B cell (primary cell): ENCODE measurements around the gene NAV1.

Experiments used
- EZH2 ChIP-seq: IDR thresholded peaks from 2 replicates; pipeline ENCODE4 v1.6.1; 2012; ENCODE audit warnings: borderline replicate concordance, low read depth, mild to moderate bottlenecking, moderate library complexity, low read length; ENCODE audit not compliant: insufficient read depth, poor library complexity, severe bottlenecking
- TF ChIP-seq, protein P1 (sequence below): fragments of 200-600 bp; IDR thresholded peaks from one replicate; pipeline ENCODE4 v1.8.0; 2022; ENCODE audit warnings: antibody characterized with exemption, mild to moderate bottlenecking

DNA sequence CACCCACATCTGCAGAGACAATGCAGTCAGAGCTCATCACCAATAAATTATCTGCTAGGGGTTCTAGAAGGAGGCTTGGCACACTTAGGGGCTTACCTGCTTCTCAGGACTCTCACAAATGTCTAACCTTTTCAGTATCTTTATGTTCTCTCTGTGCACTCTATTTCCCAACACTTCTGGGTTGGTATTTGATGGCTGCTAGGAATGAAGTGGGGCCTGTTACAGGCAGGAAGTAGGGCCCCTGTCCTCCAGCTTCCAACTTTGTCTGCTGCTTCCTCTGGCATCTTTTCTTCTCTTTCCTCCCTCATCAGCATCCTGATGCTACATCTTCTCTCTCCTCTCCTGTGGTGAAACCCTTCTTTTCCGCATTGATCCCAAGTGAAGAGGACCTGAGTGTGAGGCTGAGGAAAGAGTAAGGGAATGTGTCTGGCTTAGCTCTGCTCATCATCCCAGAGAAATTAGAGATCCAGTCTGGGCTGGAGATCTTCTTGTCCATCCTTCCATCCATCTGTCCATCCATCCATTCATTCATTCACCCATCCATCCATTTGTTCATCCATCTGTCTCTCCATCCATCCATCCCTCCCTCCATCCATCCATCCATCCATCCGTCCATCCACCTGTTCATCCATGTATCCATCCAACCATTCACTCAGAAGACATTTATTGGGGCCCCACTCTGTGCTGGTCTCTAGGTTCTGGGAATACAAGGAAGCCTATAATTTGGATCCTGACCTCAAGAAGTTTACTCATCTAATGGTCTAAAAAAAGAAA lies 29.1 kb upstream of the NAV1 start:
- no peak for TF ChIP-seq EZH2
- TF ChIP-seq, protein P1, sequence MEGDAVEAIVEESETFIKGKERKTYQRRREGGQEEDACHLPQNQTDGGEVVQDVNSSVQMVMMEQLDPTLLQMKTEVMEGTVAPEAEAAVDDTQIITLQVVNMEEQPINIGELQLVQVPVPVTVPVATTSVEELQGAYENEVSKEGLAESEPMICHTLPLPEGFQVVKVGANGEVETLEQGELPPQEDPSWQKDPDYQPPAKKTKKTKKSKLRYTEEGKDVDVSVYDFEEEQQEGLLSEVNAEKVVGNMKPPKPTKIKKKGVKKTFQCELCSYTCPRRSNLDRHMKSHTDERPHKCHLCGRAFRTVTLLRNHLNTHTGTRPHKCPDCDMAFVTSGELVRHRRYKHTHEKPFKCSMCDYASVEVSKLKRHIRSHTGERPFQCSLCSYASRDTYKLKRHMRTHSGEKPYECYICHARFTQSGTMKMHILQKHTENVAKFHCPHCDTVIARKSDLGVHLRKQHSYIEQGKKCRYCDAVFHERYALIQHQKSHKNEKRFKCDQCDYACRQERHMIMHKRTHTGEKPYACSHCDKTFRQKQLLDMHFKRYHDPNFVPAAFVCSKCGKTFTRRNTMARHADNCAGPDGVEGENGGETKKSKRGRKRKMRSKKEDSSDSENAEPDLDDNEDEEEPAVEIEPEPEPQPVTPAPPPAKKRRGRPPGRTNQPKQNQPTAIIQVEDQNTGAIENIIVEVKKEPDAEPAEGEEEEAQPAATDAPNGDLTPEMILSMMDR = no peak
